22Rv1 (cell line): ENCODE results near the gene SND1.

Experiments used
- CTCF ChIP-seq: fragments of 450-650 bp; IDR thresholded peaks from 2 replicates; pipeline ENCODE4 v1.5.1; 2017; ENCODE audit warnings: mild to moderate bottlenecking
- ZFX ChIP-seq: fragments of 450-650 bp; IDR thresholded peaks from 2 replicates; pipeline ENCODE4 v1.6.1; 2017; ENCODE audit warnings: antibody characterized with exemption, borderline replicate concordance

DNA sequence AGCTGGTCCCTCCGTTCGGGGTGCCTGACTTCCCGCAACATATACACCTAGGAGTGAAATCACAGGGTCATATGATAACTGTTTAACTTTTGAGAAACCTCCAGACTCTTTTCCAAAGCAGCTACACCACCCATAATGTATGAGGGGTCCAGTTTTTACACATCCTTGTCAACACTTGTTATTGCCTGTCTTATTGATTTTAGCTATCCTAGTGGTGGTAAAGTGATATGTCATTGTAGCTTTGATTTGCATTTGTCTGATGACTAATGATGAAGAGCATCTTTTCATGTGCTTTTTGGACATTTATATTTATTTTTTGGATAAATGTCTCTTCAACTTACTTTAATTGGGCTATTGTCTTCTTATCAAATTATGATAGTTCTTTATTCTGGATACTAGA lies 29.0 kb downstream of the SND1 start:
- TF ChIP-seq CTCF (no peak), ZFX (no peak)
